Amniotic epithelial cell (primary cell): ENCODE results near the gene NSF.
"Not testable (repeated sequence)": the region's sequence is repeated elsewhere in the genome, so short reads cannot be mapped to it uniquely, and the experiment has no call there.

ENCODE experiments used
- DNase-seq: peaks from one replicate; pipeline ENCODE4 v3.0.0-alpha.2; 2010; ENCODE audit warnings: low read depth

NSF gene

GRCh38 chr17:46590157-46591146 is at the start of gene NSF:
TSS of gene NSF (plus strand) at chr17:46590669. CDS start at chr17:46590776, 107 bp downstream.
- DNase-seq = not testable (repeated sequence)

GRCh38 chr17:46548607-46549006 is 41.9 kb upstream of the NSF start:
- DNase-seq = not testable (repeated sequence)

- DNase-seq = not testable (repeated sequence)
Observed at GRCh38 chr17:46559155-46559554, 31.3 kb upstream of the NSF start.

DNA sequence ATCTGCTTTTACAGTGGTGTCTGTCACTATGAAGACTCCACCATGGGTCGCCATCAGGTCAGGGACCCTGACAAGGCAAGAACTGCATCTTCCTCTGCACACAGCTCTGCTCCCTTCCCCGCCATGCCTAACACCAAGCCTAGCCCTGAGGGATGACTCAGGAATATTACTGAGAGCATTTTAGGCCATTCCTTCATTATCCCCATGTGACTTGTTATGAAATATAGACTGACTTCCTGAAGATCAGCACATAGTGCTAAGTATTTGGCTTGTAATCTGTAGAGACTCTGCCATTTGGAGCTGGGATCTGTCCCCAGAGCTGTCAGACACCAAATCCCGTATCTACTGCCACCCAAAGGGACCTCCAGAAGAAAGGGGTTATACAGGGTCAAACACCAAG is 30.4 kb upstream of the NSF start:
- DNase-seq = not testable (repeated sequence)

- not testable (repeated sequence) for DNase-seq
Observed at GRCh38 chr17:46566284-46566683, 24.2 kb upstream of the NSF start.

GRCh38 chr17:46566980-46567379 is 23.5 kb upstream of the NSF start:
- DNase-seq = not testable (repeated sequence)

DNA sequence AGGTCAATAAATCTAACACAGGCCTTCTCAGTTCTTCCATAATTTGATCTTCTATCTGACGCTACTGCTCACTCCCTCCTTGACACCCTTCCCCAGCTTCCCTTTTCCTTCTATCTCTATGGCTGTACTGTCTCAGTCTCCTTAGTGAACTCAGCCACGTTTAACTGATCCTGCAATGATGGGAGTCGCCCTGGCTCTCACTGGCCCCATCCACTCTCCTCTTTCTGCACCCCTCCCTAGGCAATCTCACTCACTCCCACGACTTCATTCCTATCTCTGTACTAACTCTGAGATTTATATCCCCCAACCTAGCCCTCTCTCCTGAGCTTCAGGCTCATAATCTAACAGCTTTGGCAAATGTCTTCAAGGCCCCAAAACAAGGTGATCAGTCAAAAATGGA is 18.7 kb upstream of the NSF start:
- not testable (repeated sequence) for DNase-seq

DNA sequence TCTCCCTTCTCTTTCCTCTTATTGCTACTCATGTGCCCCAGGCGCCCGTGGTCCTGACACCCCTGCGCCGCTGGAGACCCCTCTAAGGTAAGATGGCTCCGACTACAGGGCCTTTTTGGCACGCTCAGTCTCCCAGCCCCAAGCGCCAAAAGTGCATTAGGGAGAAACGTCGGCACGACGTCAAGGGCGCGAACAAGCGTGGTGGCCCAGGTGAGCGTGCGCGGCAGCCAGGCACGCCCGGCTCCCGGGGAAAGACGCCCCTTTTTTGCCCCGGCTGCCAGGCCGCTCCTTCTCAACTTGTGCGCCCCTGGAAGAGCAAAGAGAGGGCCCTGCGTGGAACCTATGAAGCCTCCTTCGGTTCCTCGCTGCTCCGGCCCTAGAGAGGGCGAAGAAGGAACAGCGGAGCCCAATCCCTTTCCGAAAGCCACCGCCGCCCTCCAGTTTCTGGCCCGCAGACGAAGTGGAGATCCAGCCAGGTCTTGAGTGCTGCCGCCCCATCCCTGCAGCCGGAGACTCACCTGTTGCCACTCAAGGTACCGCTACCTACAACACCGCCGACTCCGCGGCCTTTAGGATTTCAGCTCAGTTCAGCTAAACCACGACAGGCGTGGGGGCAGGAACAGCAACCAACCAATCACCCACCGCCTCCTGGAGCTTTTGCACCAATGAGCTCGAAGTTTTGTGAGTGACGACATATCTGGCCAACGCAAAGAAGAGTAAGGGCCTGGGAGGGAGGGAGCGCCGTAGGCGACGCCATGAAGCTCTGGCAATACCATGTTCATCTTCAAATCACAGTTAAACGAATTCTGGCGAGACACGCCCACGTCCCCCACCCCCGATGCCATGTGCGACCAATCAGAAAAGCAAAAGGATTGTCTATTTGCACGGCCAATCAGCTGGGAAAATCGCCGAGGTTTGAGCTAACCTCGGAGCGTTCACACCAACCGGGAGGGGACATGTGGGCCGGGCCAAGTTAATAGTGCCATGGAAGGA is 11.1 kb upstream of the NSF start, which contains the start of gene ARL17A:
Gene ARL17A, minus strand, starts transcription at position 609 of the 993 bp plus-strand sequence. CDS start 3,369 bp downstream, outside the sequence.
- DNase-seq = not testable (repeated sequence)

DNA sequence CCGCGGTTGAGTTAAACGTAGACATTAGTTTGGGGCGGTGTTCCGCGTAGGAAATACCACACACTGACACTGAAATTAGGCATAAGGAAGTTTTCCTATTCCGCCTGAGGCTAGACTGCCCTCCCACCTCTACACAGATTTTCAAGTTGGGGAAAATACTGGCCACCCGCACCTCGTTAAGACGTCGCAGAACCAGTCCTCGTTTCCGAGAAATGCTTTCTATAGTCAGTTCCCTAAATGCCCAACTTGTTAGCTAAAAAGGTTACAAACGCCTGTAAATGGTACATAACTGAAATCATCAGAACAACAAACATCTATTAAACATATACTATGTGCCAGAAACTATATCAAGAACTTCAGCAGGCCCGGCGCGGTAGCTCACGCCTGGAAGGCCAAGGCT is 10.4 kb upstream of the NSF start:
- not testable (repeated sequence) for DNase-seq

- not testable (repeated sequence) for DNase-seq
Observed at GRCh38 chr17:46585444-46585843, 5.0 kb upstream of the NSF start.

- not testable (repeated sequence) for DNase-seq
Observed at GRCh38 chr17:46591332-46591731, 863 bp downstream of the NSF start.

- DNase-seq = not testable (repeated sequence)
Observed at GRCh38 chr17:46598344-46598931, 8.0 kb downstream of the NSF start.

DNA sequence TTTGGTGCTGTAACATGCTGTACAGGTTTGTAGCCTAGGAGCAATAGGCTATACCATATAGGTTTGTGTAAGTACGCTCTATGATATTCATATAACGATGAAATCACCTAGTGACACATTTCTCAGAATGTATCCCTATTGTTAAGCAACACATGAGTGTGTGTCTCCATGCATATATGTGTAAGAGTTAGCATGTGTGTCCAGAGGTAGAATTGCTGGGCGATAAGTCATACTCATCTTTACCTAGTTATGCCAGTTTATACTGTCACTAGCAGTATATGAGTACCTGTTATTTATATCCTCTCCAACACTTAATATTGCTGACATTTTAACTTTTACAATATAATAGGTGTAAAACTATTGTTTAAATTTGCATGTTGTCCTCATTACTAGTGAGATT is 10.3 kb downstream of the NSF start:
- DNase-seq = not testable (repeated sequence)

DNA sequence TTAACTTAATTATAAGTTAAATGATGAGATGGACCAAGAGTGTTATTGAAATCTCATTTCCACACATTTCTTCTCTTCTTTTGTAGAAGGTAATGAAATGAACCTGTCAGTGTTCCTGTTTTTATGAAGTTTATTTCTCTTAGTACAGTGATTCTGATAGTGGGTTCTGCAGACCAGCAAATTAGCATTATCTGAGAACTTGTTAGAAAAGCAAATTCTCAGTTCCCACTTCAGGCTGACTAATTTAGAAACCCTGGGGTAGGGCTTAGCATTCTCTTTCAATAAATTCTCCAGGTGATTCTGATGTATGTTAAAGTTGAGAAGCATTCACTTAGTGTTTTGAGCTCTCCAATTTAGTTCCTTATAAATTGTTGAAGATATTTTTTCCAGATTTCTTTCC is 12.7 kb downstream of the NSF start:
- DNase-seq = not testable (repeated sequence)

DNA sequence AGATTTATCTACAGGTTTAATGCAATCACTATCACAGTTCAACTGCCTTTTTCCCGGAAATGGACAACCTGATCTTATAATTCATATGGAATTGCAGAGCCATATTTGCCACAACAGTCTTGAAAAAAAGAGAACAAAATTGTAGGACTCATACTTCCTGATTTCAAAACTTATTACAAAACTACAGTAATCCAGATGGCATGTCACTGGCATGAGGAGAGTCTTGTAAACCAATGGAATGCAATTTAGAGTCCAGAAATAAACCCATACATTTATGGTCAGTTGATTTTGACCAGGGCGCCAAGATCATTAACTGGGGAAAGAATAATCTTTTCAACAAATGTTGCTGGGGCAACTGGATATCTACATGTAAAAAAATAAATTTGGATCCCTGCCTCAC is 20.8 kb downstream of the NSF start:
- DNase-seq = not testable (repeated sequence)

DNA sequence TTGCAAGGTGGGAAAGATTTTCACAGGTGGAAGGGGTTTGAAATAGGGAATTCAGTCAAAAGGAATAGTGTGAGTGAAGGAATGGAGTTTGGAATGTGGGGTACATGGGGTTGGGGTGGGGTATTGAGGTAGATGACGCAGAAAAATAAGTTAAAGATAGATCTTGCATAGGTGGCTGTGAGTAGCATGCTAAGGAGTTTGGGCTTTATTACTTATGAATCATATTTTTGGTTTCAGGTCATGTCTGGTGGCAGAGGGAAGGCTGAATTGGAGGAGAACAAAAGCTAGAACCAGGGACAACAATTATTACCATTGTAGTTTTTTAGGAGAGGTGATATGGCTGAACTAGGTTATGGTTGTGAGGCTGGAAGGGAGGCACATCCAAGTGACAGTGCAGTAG is 23.4 kb downstream of the NSF start:
- not testable (repeated sequence) for DNase-seq

DNA sequence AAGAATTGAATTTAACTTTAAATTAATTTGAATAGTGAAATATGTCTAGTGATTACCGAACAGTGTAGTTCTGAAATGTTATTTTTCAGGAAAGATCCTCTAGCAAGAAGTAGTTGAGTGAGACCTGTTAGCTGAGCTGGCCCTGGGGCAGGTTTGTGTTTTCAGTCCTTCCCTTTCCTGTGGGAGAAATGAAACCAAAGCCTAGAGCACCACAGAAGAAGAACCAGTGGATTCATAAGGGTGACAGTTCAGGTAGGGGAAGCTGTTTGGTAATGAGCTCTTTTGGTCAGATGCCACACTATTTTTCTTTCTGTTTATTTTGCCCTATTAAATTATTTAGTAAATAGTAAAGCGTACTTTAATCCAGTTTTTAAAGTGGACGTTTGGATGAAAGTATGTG is 26.7 kb downstream of the NSF start:
- not testable (repeated sequence) for DNase-seq

DNA sequence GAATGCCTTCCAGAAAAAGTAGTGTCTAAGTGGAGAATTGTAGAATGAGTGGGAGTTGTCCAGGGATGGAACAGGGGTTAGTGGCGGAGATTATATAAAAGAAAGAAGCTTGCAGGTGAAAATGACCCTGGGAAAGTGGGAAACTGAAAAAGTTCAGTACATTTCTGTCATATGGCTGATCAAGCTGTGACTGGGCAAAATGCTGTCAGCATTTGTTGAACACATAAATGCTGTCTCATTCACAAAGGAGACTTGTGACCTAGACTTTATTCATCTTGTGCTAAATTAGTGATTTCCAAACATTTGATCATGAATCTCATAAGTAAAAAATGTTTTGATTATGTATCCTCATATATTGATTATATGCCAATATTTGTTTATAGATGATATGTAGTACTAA is 28.5 kb downstream of the NSF start:
- not testable (repeated sequence) for DNase-seq

DNA sequence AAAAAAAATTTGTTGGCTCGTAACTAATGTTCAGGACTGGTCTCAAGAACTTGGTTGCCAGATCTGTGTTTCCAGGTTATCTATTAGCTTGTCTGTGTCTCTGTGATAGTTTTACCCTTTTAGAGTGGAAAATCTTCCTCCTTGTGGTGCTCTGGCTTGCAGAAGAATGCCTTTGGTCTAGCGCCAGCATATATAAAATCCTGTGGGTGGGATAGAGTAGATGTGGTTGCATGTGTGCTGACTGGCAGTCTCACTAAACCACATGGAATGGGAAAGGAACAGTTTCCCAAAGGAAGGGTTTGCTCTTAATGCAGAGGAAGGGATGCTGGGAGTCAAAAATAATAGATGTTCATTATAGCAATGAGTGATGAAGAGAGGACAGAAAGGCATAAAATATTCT is 33.3 kb downstream of the NSF start:
- not testable (repeated sequence) for DNase-seq

DNA sequence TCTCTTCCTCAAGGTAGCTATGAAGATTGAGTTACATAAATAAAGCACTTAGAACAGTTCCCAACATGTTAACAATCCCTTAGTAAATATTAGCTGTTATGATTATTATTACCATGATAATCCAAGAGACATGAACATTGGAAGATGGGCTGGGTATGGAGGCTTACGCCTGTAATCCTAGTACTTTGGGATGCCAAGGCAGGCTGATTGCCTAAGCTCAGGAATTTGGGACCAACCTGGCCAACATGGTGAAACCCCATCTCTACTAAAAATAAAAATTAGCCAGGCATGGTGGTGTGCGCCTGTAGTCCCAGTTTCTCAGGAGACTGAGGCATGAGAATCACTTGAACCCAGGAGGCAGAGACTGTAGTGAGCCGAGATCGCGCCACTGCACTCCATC is 34.3 kb downstream of the NSF start:
- DNase-seq = not testable (repeated sequence)

DNA sequence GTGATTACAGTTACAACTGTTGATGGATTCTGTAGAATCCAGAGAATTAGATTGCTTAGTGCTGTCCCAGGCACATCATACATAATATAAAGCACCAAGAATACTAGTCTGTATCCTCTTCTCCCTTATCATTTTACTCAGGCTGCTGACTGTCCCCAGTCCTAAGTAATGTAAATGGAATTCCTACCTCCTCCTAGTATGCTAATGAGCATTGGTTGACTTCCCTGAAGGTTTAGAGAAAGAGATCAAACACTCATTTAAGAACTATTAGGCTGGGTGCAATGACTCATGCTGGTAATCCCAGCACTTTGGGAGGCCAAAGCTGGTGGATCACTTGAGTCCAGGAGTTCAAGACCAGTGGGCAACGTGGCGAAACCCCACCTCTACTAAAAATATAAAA is 37.0 kb downstream of the NSF start:
- DNase-seq = not testable (repeated sequence)
